ENCODE measurements around the gene PPFIBP2.

DNA sequence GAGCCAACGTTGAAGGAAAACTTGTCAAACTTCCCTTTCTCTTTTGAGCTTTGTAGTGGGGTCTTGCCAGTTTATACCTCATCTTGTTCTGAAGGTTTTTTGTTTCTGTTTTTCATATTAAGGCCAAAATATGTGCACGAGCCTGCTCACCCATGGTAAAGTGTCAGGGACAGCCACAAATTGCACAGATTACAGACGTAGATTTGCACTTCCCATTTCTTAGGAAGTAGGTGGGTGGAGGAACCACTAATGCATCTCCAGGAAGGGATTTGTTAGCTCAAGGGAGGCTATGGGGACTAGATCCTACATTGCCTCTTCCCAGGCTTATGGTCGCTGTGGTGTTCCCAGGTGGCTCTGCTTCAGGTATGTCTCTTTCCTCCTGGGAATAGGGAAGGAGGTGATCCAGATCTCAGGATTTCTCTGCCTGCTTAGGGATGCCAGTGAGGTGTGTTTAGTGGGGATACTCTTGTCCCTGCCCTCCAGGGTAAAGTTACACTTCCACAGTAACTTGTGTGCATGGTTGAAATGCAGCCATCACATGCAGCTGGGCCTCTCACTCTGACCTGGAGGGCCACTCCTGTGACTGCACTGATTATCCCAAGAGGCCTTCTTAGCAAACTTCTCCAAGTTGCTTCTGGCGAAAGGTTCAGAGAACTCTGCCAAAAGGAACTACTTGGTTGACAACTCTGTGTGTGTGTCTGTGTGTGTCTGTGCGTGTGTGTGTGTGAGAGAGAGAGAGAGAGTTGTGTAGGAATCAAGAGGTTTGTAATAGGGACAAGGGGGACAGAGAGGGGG, 9.8 kb downstream of the PPFIBP2 start:
- TF ChIP-seq, protein P1, sequence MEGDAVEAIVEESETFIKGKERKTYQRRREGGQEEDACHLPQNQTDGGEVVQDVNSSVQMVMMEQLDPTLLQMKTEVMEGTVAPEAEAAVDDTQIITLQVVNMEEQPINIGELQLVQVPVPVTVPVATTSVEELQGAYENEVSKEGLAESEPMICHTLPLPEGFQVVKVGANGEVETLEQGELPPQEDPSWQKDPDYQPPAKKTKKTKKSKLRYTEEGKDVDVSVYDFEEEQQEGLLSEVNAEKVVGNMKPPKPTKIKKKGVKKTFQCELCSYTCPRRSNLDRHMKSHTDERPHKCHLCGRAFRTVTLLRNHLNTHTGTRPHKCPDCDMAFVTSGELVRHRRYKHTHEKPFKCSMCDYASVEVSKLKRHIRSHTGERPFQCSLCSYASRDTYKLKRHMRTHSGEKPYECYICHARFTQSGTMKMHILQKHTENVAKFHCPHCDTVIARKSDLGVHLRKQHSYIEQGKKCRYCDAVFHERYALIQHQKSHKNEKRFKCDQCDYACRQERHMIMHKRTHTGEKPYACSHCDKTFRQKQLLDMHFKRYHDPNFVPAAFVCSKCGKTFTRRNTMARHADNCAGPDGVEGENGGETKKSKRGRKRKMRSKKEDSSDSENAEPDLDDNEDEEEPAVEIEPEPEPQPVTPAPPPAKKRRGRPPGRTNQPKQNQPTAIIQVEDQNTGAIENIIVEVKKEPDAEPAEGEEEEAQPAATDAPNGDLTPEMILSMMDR (IDR thresholded peaks at IDR 0.05; ENCODE audit: low read length): no peak
- no peak for TF ChIP-seq EZH2 (IDR thresholded peaks at IDR 0.05; ENCODE audit: borderline replicate concordance, low read length)
